Measurements from ENCODE around the gene CFAP53.

The CFAP53 gene

DNA sequence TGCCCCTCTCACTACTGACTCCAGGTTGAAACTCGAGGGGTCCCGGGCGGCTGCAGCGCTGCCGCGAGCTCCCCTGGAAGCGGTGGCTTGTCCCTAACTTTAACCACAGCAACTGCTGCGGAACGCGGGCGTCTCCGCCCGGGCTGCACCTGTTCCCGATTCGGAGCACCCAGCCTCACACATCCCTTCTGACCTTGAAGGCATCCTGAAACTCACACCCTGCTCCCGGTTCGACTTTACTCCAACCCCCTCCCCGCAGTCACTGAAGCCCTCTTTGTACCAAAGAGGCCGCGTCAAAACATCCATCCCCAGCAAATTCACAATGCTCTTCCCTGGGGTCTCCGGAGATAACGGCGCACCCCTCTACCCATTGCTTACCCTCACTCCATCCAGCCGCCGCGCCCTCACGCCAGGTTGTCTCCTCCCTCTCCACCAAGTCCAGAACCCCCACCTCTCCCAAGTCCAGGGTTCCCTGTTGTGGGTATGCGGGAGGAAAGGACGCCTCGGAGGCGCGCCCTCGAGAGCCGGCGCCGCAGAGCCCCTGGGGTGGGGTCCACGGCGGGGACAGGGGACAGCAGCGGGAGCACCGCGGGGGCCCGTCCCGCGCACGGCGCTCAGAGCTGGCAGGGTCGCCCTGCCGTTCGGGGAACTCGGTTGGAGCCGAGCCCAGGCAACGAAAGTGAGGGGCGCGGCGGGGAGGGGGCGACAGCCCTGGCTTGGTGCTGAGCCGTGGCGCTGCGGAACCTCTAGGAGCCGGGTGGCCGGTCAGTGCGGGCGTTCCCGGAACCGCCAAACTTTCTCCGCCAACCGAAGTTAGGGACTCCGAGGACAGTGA, 72.3 kb downstream of the CFAP53 start:
- DNase-seq (ENCODE audit: low spot score) = no peak

DNA sequence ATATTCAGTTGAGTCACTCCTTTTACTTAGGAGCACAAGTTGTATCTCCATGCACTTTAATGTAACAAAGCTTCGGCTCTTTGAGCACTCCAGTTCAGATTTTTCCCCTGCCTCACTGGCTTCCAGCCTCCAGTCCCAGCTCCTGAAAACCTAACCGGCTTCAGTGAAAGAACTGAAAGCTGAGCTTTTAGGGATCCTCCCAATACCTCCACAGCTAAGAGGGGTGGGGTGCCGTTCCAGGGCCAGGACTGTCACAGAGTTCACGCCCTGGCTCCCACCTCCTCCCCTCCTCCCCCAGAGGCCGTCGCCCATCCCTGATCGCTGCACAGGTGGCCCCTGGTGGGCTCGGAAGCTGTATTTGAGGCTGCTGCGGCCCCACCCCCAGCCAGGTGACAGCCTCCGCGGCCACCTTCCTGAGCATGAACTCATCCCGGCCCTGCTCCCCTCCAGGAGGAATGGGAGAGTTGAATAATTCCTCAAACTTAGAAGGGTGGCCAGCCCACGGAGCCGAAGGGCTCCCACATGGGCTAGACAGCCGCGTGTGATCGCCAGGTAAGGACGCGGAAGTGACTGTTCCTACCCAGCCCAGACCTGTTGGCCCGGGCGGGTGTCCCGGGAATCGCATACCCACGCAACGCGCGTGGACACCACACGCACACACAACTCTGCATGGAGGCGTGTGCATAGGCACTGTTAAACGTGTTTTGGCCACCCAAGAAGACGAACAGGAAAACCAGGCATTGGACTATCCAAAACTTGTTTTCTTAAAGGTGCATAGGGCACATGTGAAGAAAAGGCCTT, 73.1 kb downstream of the CFAP53 start:
- no peak for DNase-seq (ENCODE audit: low spot score)

DNA sequence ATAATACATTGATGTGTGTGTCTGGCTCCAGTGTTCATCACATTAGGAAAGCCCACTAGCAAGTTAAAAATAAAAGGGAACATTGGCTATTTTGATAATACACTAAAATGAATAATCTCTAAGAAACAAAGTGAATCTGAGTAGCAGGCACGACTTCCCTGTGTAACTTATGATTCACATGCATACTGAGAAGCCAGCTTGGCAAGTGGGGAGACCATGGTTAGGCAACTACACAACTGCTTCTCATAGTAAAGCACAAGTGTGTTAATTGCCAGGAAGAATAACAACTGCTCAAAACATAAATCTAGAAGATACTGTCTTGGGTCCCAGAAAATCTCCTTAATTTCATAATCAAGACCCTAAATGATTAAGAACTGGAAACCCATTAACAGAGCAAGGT, 75.4 kb downstream of the CFAP53 start:
- DNase-seq (ENCODE audit: low spot score) = no peak

DNA sequence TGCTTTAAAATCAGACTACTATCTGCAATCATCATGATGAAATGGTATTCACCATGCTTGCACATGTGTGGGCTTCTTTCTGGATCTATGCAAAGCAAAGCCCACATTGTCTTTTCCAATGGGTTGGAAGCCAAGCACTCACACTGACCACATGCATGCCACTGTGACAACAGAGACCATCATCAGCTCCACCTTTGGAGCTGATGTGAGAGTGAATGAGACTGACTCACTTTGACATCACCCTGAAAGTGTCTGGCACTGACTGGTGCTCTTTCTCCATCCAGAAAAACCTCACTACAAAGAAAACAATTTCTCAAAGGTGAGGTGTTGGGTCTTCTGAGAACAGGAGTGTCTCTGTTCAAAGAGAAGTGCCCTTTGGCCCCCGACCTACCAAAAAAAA, 76.1 kb downstream of the CFAP53 start:
- DNase-seq (ENCODE audit: low spot score) = no peak

GRCh38 chr18:50189160-50189559, 77.1 kb downstream of the CFAP53 start:
- DNase-seq (ENCODE audit: low spot score) = no peak

- no peak for DNase-seq (ENCODE audit: low spot score)
Measured at GRCh38 chr18:50188652-50189051, 77.6 kb downstream of the CFAP53 start.

DNA sequence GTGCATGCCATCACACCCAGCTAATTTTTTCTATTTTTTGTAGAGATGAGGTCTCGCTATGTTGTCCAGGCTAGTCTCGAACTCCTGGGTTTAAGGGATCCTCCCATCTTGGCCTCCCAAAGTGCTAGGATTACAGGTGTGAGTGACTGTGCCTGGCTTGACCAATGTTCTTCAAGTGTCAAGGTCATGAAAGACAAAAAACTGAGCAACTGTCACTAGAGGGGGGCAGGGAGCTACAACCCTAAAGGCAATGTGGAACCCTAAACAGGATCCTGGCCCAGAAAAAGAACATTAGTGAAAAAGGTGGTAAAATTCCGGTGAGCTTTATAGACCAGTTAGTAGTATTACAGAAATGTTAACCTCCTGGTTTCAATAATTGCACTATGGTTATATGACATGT, 78.6 kb downstream of the CFAP53 start:
- DNase-seq (ENCODE audit: low spot score) = no peak

DNA sequence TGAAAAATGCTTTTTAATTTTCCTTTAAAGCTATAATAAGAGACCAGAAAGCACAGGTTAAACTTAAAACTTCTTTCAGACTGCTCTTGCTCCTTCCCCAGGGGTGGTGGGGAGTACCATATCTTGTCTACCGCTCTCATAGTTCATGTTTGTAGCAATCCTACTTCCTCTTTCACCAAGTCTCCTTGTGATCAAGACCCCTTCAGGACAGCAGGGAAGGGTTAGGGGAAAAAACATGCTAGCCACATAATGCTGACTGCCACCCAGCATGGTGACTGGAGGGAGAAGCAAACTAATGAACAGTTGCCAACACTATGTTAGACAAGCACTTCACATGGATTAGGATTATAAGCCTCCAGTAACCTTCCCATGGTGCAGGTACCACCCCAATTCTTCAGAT, 79.9 kb downstream of the CFAP53 start:
- no peak for DNase-seq (ENCODE audit: low spot score)

DNA sequence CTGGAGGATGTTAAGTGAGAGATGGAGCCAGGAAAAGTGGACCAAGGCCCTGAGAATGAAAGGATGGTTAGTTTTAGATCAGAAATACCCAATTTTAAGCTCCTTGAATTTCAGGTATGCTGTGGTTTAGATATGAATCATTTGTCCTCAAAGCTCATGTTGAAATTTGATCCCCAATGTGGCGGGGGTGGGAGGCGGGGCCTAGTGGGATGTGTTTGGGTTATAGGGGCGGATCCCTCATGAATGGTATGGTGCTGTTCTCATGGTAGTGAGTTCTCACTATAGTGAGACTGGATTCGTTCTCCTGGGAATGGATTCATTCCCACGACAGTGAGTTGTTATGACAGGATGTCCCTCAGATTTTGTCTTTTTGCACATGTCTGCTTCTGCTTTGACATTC, 82.7 kb downstream of the CFAP53 start:
- no peak for DNase-seq (ENCODE audit: low spot score)

DNA sequence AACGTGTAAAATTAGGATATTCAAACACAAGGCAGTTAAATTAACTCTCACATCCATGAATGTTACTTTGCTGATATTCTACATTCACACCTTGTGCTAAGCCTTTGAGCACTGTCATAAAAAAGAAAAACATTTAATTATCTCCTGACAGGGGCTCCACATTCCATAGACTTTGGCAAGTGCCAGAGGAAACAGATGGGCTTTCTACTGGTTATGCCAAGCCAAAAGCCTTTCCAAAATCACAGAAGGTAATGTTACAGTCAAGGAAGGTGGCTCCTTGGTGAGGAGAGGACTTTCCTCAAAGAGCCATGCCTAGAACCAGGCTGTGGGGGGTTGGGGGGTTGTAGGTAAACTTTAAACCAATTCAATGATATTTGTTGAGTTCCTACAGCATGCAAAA, 83.8 kb downstream of the CFAP53 start:
- no peak for DNase-seq (ENCODE audit: low spot score)

GRCh38 chr18:50181590-50181989, 84.7 kb downstream of the CFAP53 start:
- no peak for DNase-seq (ENCODE audit: low spot score)

GRCh38 chr18:50179465-50179864, 86.8 kb downstream of the CFAP53 start:
- DNase-seq (ENCODE audit: low spot score) = no peak

- DNase-seq (ENCODE audit: low spot score) = no peak
Measured at GRCh38 chr18:50177294-50177992, 88.9 kb downstream of the CFAP53 start.
